OCI-LY7 (cell line): Measurements from ENCODE around the gene RNF19B. TPM values are rescaled to one million over a fixed set of nuclear protein-coding genes. Genes with fewer than 3 reads are reported as not detected.

ENCODE experiments used
- BruUV-seq: library from RNA; stranded (reverse); fragments of 400-500 nt; replicated peaks from 2 replicates; lab custom pipeline; 2021; lab: Mats Ljungman, UMichigan
- CTCF ChIA-PET: fragments of 300-600 bp; sonication (Branson Sonifier 250); formaldehyde crosslinking; loops from one replicate; lab custom pipeline; 2022; ENCODE audit warnings: antibody characterized with exemption; ENCODE audit not compliant: unreplicated experiment; lab: Charles Lee
- POLR2A ChIA-PET: fragments of 300-600 bp; sonication (Branson Sonifier 250); formaldehyde crosslinking; loops from one replicate; lab custom pipeline; 2022; ENCODE audit warnings: antibody characterized with exemption; lab: Charles Lee
- DNase-seq: peaks from one replicate; pipeline ENCODE4 v3.0.0-alpha.2; 2015; ENCODE audit warnings: low spot score
- H2AFZ ChIP-seq: fragments of 200-600 bp; sonication (generic), shearing (Covaris generic); 2 replicates; pipeline ENCODE4 v1.6.1; 2014; ENCODE audit warnings: mild to moderate bottlenecking, antibody characterized with exemption, low read length, moderate library complexity
- H3K27ac ChIP-seq: fragments of 200-600 bp; sonication (generic); 2 replicates; pipeline ENCODE4 v1.5.1; 2014; ENCODE audit warnings: mixed run types, low read depth, mild to moderate bottlenecking, moderate library complexity, low read length, inconsistent platforms; ENCODE audit not compliant: poor library complexity, severe bottlenecking
- H3K36me3 ChIP-seq: fragments of 200-600 bp; sonication (generic); 2 replicates; pipeline ENCODE4 v1.6.1; 2014; ENCODE audit warnings: mild to moderate bottlenecking, antibody characterized with exemption, low read length, moderate library complexity, mixed read lengths; ENCODE audit not compliant: insufficient read depth
- H3K4me1 ChIP-seq: fragments of 200-600 bp; sonication (generic); 2 replicates; pipeline ENCODE4 v1.5.1; 2014; ENCODE audit warnings: mild to moderate bottlenecking, low read length; ENCODE audit not compliant: insufficient read depth, poor library complexity, severe bottlenecking
- H3K4me2 ChIP-seq: fragments of 200-600 bp; sonication (generic); 2 replicates; pipeline ENCODE4 v1.6.1; 2014; ENCODE audit warnings: mild to moderate bottlenecking, low read length
- H3K4me3 ChIP-seq: fragments of 200-600 bp; sonication (generic); 2 replicates; pipeline ENCODE4 v1.5.1; 2014; ENCODE audit warnings: mild to moderate bottlenecking, low read depth, low read length; ENCODE audit not compliant: poor library complexity, severe bottlenecking
- H3K79me2 ChIP-seq: fragments of 200-600 bp; sonication (generic); 2 replicates; pipeline ENCODE4 v1.6.1; 2016; ENCODE audit warnings: low read depth, mild to moderate bottlenecking, low read length, moderate library complexity, mixed read lengths; ENCODE audit not compliant: insufficient read depth
- H3K9me2 ChIP-seq: fragments of 200-600 bp; sonication (generic); 2 replicates; pipeline ENCODE4 v1.6.1; 2016; ENCODE audit warnings: mild to moderate bottlenecking, low read length, mixed read lengths; ENCODE audit not compliant: insufficient read depth
- H3K9me3 ChIP-seq: fragments of 200-600 bp; sonication (generic); 2 replicates; pipeline ENCODE4 v1.6.1; 2014; ENCODE audit warnings: mild to moderate bottlenecking, mixed run types, low read length, mixed read lengths
- H4K20me1 ChIP-seq: fragments of 200-600 bp; sonication (generic); 2 replicates; pipeline ENCODE4 v1.6.1; 2014; ENCODE audit warnings: mild to moderate bottlenecking, antibody characterized with exemption, low read length, moderate library complexity, mixed read lengths; ENCODE audit not compliant: insufficient read depth
- CTCF ChIP-seq: fragments of 200-600 bp; sonication (generic); conservative IDR thresholded peaks from 2 replicates; pipeline ENCODE4 v1.5.1; 2014; ENCODE audit warnings: mild to moderate bottlenecking, antibody characterized with exemption, low read length, moderate library complexity, mixed read lengths
- EZH2phosphoT487 ChIP-seq: fragments of 200-600 bp; sonication (generic); IDR thresholded peaks from 2 replicates; pipeline ENCODE4 v1.6.1; 2018; ENCODE audit warnings: low read depth, borderline replicate concordance, mild to moderate bottlenecking, mixed run types, antibody characterized with exemption, low read length, moderate library complexity, mixed read lengths
- intact Hi-C: fragments of 100-400 bp; cut with micrococcal nuclease; formaldehyde crosslinking; loops from one replicate; pipeline ENCODE4 v1.10.0; 2022; ENCODE audit not compliant: unreplicated experiment
- total RNA-seq, 2 experiments: library from RNA; depleted of rRNA in 1 of 2; stranded (reverse); fragments of >200 nt in 1 of 2; shearing (Covaris generic) in 1 of 2; gene quantifications; 2 replicates each; pipeline ENCODE4 v1.2.3, GENCODE V29; 2014 to 2022

Gene RNF19B
- total RNA-seq, 2 experiments from 2014 or later: 23.0 to 36.8 TPM

- CTCF ChIA-PET: interaction anchor here (1.2 kb wide), 1 partner anchor 188 kb away, joined by 3 read pairs; no protein-coding TSS in a partner anchor
- intact Hi-C loops: no loop called here
- no peaks in the 10 kb centered on the region for H3K9me2 ChIP-seq
- no peak overlapping the region for H3K27ac ChIP-seq
- H4K20me1 ChIP-seq: no peaks in the 10 kb centered on the region
- no peak overlapping the region for H3K4me3 ChIP-seq
- no peak overlapping the region for H3K4me2 ChIP-seq
- POLR2A ChIA-PET: interaction anchor here (1.7 kb wide), 1 partner anchor 190 kb away, joined by 7 read pairs; no protein-coding TSS in a partner anchor
- no peak for DNase-seq
- H3K9me3 ChIP-seq: no peaks in the 10 kb centered on the region
- H3K79me2 ChIP-seq: no peaks in the 10 kb centered on the region
- BruUV-seq: no TSS peak
- TF ChIP-seq CTCF: no peak
- TF ChIP-seq EZH2phosphoT487: no peak
- H3K36me3 ChIP-seq: no peaks in the 10 kb centered on the region
- H2AFZ ChIP-seq: no peak overlapping the region
- peaks cover 5% of the 10 kb centered on the region for H3K4me1 ChIP-seq
Observed at GRCh38 chr1:32898056-32898455, 66.6 kb downstream of the RNF19B start.

GRCh38 chr1:32897082-32898049, 67.2 kb downstream of the RNF19B start:
- BruUV-seq: no TSS peak
- POLR2A ChIA-PET: interaction anchor here (1.7 kb wide), 1 partner anchor 190 kb away, joined by 7 read pairs; no protein-coding TSS in a partner anchor
- Histone ChIP-seq H4K20me1 (no peaks in the 10 kb centered on the region), H2AFZ (no peak overlapping the region), H3K9me2 (no peaks in the 10 kb centered on the region), H3K27ac (no peak overlapping the region), H3K4me2 (no peak overlapping the region), H3K79me2 (no peaks in the 10 kb centered on the region), H3K4me1 (peaks cover 9% of the 10 kb centered on the region), H3K36me3 (no peaks in the 10 kb centered on the region), H3K9me3 (no peaks in the 10 kb centered on the region), H3K4me3 (no peak overlapping the region)
- TF ChIP-seq EZH2phosphoT487 (no peak), CTCF (no peak)
- no peak for DNase-seq
- intact Hi-C loops: no loop called here
- CTCF ChIA-PET: no interaction called here

- Histone ChIP-seq H3K27ac (no peak overlapping the region), H3K9me2 (no peaks in the 10 kb centered on the region), H3K36me3 (no peaks in the 10 kb centered on the region), H3K4me1 (peaks cover 9% of the 10 kb centered on the region), H4K20me1 (no peaks in the 10 kb centered on the region), H2AFZ (no peak overlapping the region), H3K4me3 (no peak overlapping the region), H3K9me3 (no peaks in the 10 kb centered on the region), H3K4me2 (no peak overlapping the region), H3K79me2 (no peaks in the 10 kb centered on the region)
- CTCF ChIA-PET: no interaction called here
- no peak for DNase-seq
- intact Hi-C loops: no loop called here
- TF ChIP-seq CTCF: no peak
- no peak for TF ChIP-seq EZH2phosphoT487
- POLR2A ChIA-PET: interaction anchor here (0.6 to 1.7 kb wide), 2 partner anchors 191 to 748 kb away, joined by 3 to 7 read pairs; no protein-coding TSS in a partner anchor
- no TSS peak for BruUV-seq
Observed at GRCh38 chr1:32896451-32896850, 68.2 kb downstream of the RNF19B start.
